ENCODE data around the gene SUGCT.

GRCh38 chr7:40135317-40135610 lies 459 bp downstream of the SUGCT start:
- TF ChIP-seq EP300 (IDR thresholded peaks at IDR 0.05; ENCODE audit: borderline replicate concordance): no peak
- no peak for TF ChIP-seq ZBTB7A (IDR thresholded peaks at IDR 0.05; ENCODE audit: low read depth)
- no peak for TF ChIP-seq RAD21 (IDR thresholded peaks at IDR 0.05; ENCODE audit: low read depth)
- no peak for TF ChIP-seq TAF1 (IDR thresholded peaks at IDR 0.05; ENCODE audit: low read depth)
- TF ChIP-seq YY1 (IDR thresholded peaks at IDR 0.05; ENCODE audit: low read depth): no peak
- TF ChIP-seq MAX (IDR thresholded peaks at IDR 0.05): no peak
- no peak for TF ChIP-seq CEBPB (IDR thresholded peaks at IDR 0.05)
- no peak for TF ChIP-seq EGR1 (IDR thresholded peaks at IDR 0.05)
- no peak for TF ChIP-seq CREB1 (IDR thresholded peaks at IDR 0.05; ENCODE audit: low read depth)
- TF ChIP-seq REST (IDR thresholded peaks at IDR 0.05; ENCODE audit: low read depth): no peak
- no peak for TF ChIP-seq TCF12 (IDR thresholded peaks at IDR 0.05; ENCODE audit: low read depth)
- no peak for TF ChIP-seq USF1 (IDR thresholded peaks at IDR 0.05)

Data from Ishikawa (cell line).